Duodenal mucosa (tissue), 2 donors: ENCODE measurements around the gene MAEL.

Experiments used
- H3K27ac ChIP-seq: one replicate; pipeline ENCODE4 v1.7.0; 2013; ENCODE audit warnings: low read depth, low read length
- H3K27me3 ChIP-seq, 2 donors: one replicate each; pipeline ENCODE4 v1.7.0; 2013; ENCODE audit warnings: low read length in 2 of 2, control low read depth in 1 of 2; ENCODE audit not compliant: insufficient read depth in 2 of 2, control insufficient read depth in 1 of 2
- H3K36me3 ChIP-seq, 2 donors: one replicate each; pipeline ENCODE4 v1.7.0; 2013; ENCODE audit warnings: low read length in 2 of 2, control low read depth in 1 of 2; ENCODE audit not compliant: insufficient read depth in 2 of 2, control insufficient read depth in 1 of 2
- H3K4me1 ChIP-seq, 2 donors: one replicate each; pipeline ENCODE4 v1.7.0; 2013; ENCODE audit warnings: low read length in 2 of 2, control low read depth in 1 of 2; ENCODE audit not compliant: insufficient read depth in 2 of 2, control insufficient read depth in 1 of 2
- H3K4me3 ChIP-seq, 2 donors: one replicate each; pipeline ENCODE4 v1.7.0; 2013; ENCODE audit warnings: low read length in 2 of 2, low read depth in 1 of 2
- H3K9ac ChIP-seq, 2 donors: one replicate each; pipeline ENCODE4 v1.7.0; 2013; ENCODE audit warnings: low read length in 2 of 2, low read depth in 1 of 2
- H3K9me3 ChIP-seq, 2 donors: one replicate each; pipeline ENCODE4 v1.7.0; 2013; ENCODE audit warnings: low read length in 2 of 2, control low read depth in 1 of 2; ENCODE audit not compliant: control insufficient read depth in 1 of 2

The MAEL gene

GRCh38 chr1:166977951-166978350 is 11.1 kb upstream of the MAEL start:
- Histone ChIP-seq H3K27me3 (peaks cover 21 to 45% of the 10 kb centered on the region in 2 donors), H3K36me3 (no peaks in the 10 kb centered on the region), H3K4me3 (no peak overlapping the region), H3K27ac (no peak overlapping the region), H3K9ac (no peak overlapping the region), H3K4me1 (peaks cover 0 to 4% of the 10 kb centered on the region in 2 donors), H3K9me3 (no peaks in the 10 kb centered on the region)

GRCh38 chr1:166978821-166979220 is 10.3 kb upstream of the MAEL start:
- H3K27ac ChIP-seq = no peak overlapping the region
- H3K4me1 ChIP-seq = peaks cover 0 to 4% of the 10 kb centered on the region in 2 donors
- H3K36me3 ChIP-seq = no peaks in the 10 kb centered on the region
- H3K4me3 ChIP-seq = no peak overlapping the region
- H3K27me3 ChIP-seq = peaks cover 14 to 36% of the 10 kb centered on the region in 2 donors
- no peaks in the 10 kb centered on the region for H3K9me3 ChIP-seq
- no peak overlapping the region for H3K9ac ChIP-seq

DNA sequence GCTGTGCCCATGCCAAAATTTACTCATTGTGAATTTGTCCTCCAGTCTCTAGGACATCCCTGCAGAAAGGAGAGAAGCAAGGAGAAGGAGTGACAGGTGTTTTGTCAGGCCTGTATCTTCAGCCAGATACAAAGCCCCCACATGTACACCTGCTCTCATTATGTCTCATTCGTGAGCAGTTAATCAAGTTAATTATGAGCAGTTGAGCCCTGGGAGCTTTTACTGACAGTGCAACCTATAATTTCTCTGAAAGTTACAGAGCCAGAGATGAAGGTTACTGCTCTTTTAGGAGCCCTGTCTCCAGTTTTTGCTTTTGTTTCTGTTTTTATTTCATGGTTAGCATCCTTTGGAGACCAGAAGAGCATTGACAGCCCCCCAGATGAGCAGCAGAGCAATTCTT is 8.7 kb upstream of the MAEL start:
- no peak overlapping the region for H3K4me3 ChIP-seq
- H3K4me1 ChIP-seq = peaks cover 0 to 4% of the 10 kb centered on the region in 2 donors
- H3K9ac ChIP-seq = no peak overlapping the region
- no peak overlapping the region for H3K27ac ChIP-seq
- H3K36me3 ChIP-seq = no peaks in the 10 kb centered on the region
- no peaks in the 10 kb centered on the region for H3K9me3 ChIP-seq
- peaks cover 5 to 24% of the 10 kb centered on the region in 2 donors for H3K27me3 ChIP-seq

DNA sequence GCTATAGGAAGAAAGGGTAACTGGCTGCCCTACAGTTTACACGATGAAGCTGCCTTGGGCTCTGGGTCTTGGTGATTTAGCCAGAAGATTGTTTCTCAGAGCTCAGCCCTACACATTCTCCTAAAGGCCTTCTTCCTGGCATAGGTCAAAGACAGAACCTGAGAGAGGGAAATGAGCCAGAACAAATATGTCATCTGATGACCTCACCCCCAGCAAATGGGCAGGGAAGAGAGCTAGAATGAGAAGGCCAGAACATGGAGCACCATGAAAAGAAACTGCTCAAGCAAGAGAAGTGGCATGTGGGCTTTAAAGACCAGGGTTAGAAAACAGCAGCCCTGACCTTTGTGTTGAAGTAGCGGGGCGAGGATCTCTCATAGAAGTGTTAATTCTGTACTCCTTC is 8.3 kb upstream of the MAEL start:
- Histone ChIP-seq H3K36me3 (no peaks in the 10 kb centered on the region), H3K4me3 (no peak overlapping the region), H3K9me3 (no peaks in the 10 kb centered on the region), H3K27ac (no peak overlapping the region), H3K4me1 (peaks cover 0 to 4% of the 10 kb centered on the region in 2 donors), H3K9ac (no peak overlapping the region), H3K27me3 (peaks cover 5 to 24% of the 10 kb centered on the region in 2 donors)

- no peak overlapping the region for H3K9ac ChIP-seq
- no peaks in the 10 kb centered on the region for H3K4me1 ChIP-seq
- no peaks in the 10 kb centered on the region for H3K9me3 ChIP-seq
- H3K27me3 ChIP-seq = peaks cover 5 to 16% of the 10 kb centered on the region in 2 donors
- H3K4me3 ChIP-seq = no peak overlapping the region
- H3K27ac ChIP-seq = no peak overlapping the region
- H3K36me3 ChIP-seq = no peaks in the 10 kb centered on the region
Measured at GRCh38 chr1:166981589-166981988, 7.5 kb upstream of the MAEL start.

DNA sequence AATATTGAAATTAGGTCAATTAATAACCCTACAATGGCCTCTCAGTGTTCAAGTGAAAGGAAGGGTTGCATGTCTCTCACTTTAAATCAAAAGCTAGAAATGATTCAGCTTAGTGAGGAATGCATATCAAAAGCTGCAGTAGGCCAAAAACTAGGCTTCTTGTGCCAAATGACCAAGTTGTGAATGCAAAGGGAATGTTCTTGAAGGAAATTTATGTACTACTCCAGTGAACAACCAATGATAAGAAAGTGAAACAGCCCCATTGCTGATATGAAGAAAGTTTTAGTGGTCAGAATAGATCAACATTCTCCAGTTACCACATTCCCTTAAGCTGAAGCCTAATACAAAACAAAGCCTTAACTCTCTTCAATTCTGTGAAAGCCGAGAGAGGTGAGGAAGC is 10.0 kb downstream of the MAEL start:
- Histone ChIP-seq H3K27me3 (no peaks in the 10 kb centered on the region), H3K4me1 (no peaks in the 10 kb centered on the region), H3K9ac (no peak overlapping the region), H3K36me3 (no peaks in the 10 kb centered on the region), H3K9me3 (no peaks in the 10 kb centered on the region), H3K4me3 (no peak overlapping the region), H3K27ac (no peak overlapping the region)

GRCh38 chr1:166999500-167000055 is 10.5 kb downstream of the MAEL start:
- Histone ChIP-seq H3K27me3 (no peaks in the 10 kb centered on the region), H3K27ac (no peak overlapping the region), H3K4me3 (no peak overlapping the region), H3K36me3 (no peaks in the 10 kb centered on the region), H3K9me3 (no peaks in the 10 kb centered on the region), H3K9ac (no peak overlapping the region), H3K4me1 (no peaks in the 10 kb centered on the region)

DNA sequence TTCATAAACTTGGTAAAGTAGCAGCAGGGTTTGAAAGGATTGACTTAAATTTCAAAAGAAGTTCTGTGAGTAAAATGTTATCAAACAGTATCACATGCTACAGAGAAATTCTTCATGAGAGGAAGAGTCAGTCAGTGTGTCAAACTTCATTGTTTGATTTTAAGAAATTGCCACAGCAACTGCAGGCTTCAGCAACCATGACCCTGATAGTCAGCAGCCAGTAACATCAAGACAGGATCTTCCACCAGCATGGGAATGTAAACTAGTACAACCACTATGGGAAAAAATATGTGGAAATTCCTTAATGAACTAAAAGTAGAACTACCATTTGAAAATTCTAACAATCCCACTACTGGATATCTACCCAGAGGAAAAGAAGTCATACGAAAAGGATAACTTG is 11.5 kb downstream of the MAEL start:
- H3K4me3 ChIP-seq = no peak overlapping the region
- no peak overlapping the region for H3K27ac ChIP-seq
- no peaks in the 10 kb centered on the region for H3K36me3 ChIP-seq
- no peaks in the 10 kb centered on the region for H3K4me1 ChIP-seq
- H3K27me3 ChIP-seq = no peaks in the 10 kb centered on the region
- H3K9ac ChIP-seq = no peak overlapping the region
- H3K9me3 ChIP-seq = no peaks in the 10 kb centered on the region

DNA sequence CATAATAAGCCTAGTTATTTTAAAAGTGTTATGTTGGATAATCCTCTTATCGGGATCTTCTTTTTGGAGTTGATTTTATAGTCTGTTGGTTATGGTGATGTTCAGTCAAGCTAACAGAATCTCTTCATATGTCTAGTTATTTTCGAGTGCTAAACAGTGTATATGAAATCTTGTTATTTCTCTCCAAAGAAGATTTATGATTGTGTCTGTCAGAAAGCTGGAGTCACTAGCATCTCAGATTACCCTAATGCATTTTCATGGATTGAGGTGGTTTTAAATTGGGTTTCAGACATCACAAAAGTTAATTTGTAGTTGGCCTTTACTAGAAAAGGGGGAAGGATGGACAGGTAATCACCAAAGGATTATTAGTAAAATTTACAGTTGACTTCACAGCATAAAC is 13.3 kb downstream of the MAEL start:
- no peak overlapping the region for H3K9ac ChIP-seq
- H3K27me3 ChIP-seq = no peaks in the 10 kb centered on the region

DNA sequence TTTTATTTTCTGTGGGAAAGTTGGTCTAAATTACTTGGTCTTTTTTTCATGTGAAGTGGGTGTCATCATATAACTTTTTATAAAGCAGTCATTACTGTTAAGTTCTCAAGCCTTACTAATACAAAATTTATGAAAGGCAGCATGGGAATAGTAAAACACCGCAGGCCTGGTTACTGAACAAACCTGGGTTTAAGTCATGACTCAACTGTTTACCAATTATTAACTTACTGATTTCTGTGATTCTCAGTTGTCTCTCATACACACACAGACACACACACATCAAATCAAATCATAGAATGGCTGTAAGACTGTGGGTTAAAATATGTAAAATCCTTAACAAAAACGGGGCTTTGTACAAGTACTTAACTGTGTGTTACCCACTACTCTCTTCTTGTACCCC is 14.6 kb downstream of the MAEL start:
- Histone ChIP-seq H3K9me3 (no peaks in the 10 kb centered on the region), H3K9ac (no peak overlapping the region), H3K4me3 (no peak overlapping the region), H3K4me1 (no peaks in the 10 kb centered on the region), H3K27ac (no peak overlapping the region), H3K27me3 (no peaks in the 10 kb centered on the region), H3K36me3 (no peaks in the 10 kb centered on the region)

More for the DNA sequence above, 13.3 kb downstream of the MAEL start:
- no peaks in the 10 kb centered on the region for H3K9me3 ChIP-seq
- no peak overlapping the region for H3K27ac ChIP-seq
- H3K4me3 ChIP-seq = no peak overlapping the region
- no peaks in the 10 kb centered on the region for H3K4me1 ChIP-seq
- H3K36me3 ChIP-seq = no peaks in the 10 kb centered on the region
